Astrocyte (in vitro differentiated cells and primary cell): ENCODE data around the gene SMIM3. TPM values are rescaled to one million over a fixed set of nuclear protein-coding genes. Genes with fewer than 3 reads are reported as not detected.
"Not testable (repeated sequence)": the region's sequence is repeated elsewhere in the genome, so short reads cannot be mapped to it uniquely, and the experiment has no call there.

Experiments
- DNase-seq: peaks from one replicate; pipeline ENCODE4 v3.0.0-alpha.2; 2010; ENCODE audit warnings: low read depth
- FAIRE-seq: peaks from 2 replicates; lab custom pipeline; 2011; peaks lifted over from hg19 to GRCh38; lab: Jason Lieb, UNC
- H2AFZ ChIP-seq: 2 replicates; pipeline ENCODE4 v1.6.0; 2012; ENCODE audit warnings: low read depth, low read length, inconsistent platforms
- H3K27ac ChIP-seq: 2 replicates; pipeline ENCODE4 v1.5.1; 2011; ENCODE audit warnings: low read depth, low read length, inconsistent platforms
- H3K27me3 ChIP-seq: 2 replicates; pipeline ENCODE4 v1.6.0; 2011; ENCODE audit warnings: low read length, inconsistent platforms; ENCODE audit not compliant: insufficient read depth
- H3K36me3 ChIP-seq: 2 replicates; pipeline ENCODE4 v1.5.1; 2011; ENCODE audit warnings: low read length, inconsistent platforms; ENCODE audit not compliant: insufficient read depth
- H3K4me1 ChIP-seq: 2 replicates; pipeline ENCODE4 v1.5.1; 2011; ENCODE audit warnings: low read length, inconsistent platforms; ENCODE audit not compliant: insufficient read depth
- H3K4me2 ChIP-seq: 2 replicates; pipeline ENCODE4 v1.6.0; 2012; ENCODE audit warnings: low read length, inconsistent platforms
- H3K4me3 ChIP-seq: 2 replicates; pipeline ENCODE4 v1.5.1; 2011; ENCODE audit warnings: low read depth, mild to moderate bottlenecking, low read length, inconsistent platforms; ENCODE audit not compliant: insufficient read depth
- H3K79me2 ChIP-seq: 2 replicates; pipeline ENCODE4 v1.6.0; 2012; ENCODE audit warnings: mild to moderate bottlenecking, low read length, inconsistent platforms; ENCODE audit not compliant: insufficient read depth
- H3K9ac ChIP-seq: 2 replicates; pipeline ENCODE4 v1.6.0; 2012; ENCODE audit warnings: mild to moderate bottlenecking, low read length, inconsistent platforms
- H3K9me3 ChIP-seq: 2 replicates; pipeline ENCODE4 v1.5.1; 2012; ENCODE audit warnings: low read depth, mild to moderate bottlenecking, low read length, inconsistent platforms; ENCODE audit not compliant: insufficient read depth
- H4K20me1 ChIP-seq: 2 replicates; pipeline ENCODE4 v1.6.0; 2012; ENCODE audit warnings: low read length, inconsistent platforms; ENCODE audit not compliant: insufficient read depth
- H3K27ac Mint-ChIP-seq: one replicate; pipeline ENCODE4 v1.8.0; 2021; ENCODE audit warnings: mild to moderate bottlenecking, mixed read lengths; ENCODE audit not compliant: unreplicated experiment
- H3K27me3 Mint-ChIP-seq: one replicate; pipeline ENCODE4 v1.8.0; 2021; ENCODE audit warnings: low read depth, mixed read lengths; ENCODE audit not compliant: unreplicated experiment
- H3K36me3 Mint-ChIP-seq: one replicate; pipeline ENCODE4 v1.8.0; 2021; ENCODE audit warnings: low read depth, mixed read lengths; ENCODE audit not compliant: unreplicated experiment
- H3K4me1 Mint-ChIP-seq: one replicate; pipeline ENCODE4 v1.8.0; 2021; ENCODE audit warnings: low read depth, mixed read lengths; ENCODE audit not compliant: unreplicated experiment
- H3K4me3 Mint-ChIP-seq: one replicate; pipeline ENCODE4 v1.8.0; 2021; ENCODE audit warnings: mild to moderate bottlenecking, moderate library complexity, mixed read lengths; ENCODE audit not compliant: unreplicated experiment
- H3K9me3 Mint-ChIP-seq: one replicate; pipeline ENCODE4 v1.8.0; 2021; ENCODE audit warnings: mild to moderate bottlenecking, mixed read lengths; ENCODE audit not compliant: unreplicated experiment
- EZH2 ChIP-seq: IDR thresholded peaks from 2 replicates; pipeline ENCODE4 v1.6.1; 2012; ENCODE audit warnings: mild to moderate bottlenecking, low read length, inconsistent platforms; ENCODE audit not compliant: insufficient read depth
- total RNA-seq: library from RNA; stranded (reverse); gene quantifications from 2 replicates; pipeline ENCODE4 v1.2.1, GENCODE V29; 2021
- TF ChIP-seq, protein P1 (sequence below): IDR thresholded peaks from 2 replicates; pipeline ENCODE4 v1.5.1; 2011; ENCODE audit warnings: low read depth, mild to moderate bottlenecking, inconsistent platforms, low read length, moderate library complexity; ENCODE audit not compliant: insufficient read depth

Gene SMIM3
- total RNA-seq, 1 donor from 2014 or later = 16.7 TPM

- no peak overlapping the region for H3K27ac ChIP-seq
- H3K27me3 ChIP-seq = no peaks in the 10 kb centered on the region
- FAIRE-seq (no peak), DNase-seq (no peak)
- H4K20me1 ChIP-seq = no peaks in the 10 kb centered on the region
- no peak overlapping the region for H3K4me3 ChIP-seq
- H3K4me3 Mint-ChIP-seq = no peak overlapping the region
- H3K4me1 ChIP-seq = no peaks in the 10 kb centered on the region
- no peaks in the 10 kb centered on the region for H3K9me3 ChIP-seq
- H3K79me2 ChIP-seq = no peaks in the 10 kb centered on the region
- H3K4me1 Mint-ChIP-seq = no peaks in the 10 kb centered on the region
- H3K4me2 ChIP-seq = no peak overlapping the region
- H3K27ac Mint-ChIP-seq = no peak overlapping the region
- no peak overlapping the region for H3K9ac ChIP-seq
- no peak overlapping the region for H2AFZ ChIP-seq
- H3K9me3 Mint-ChIP-seq = peaks cover 20% of the 10 kb centered on the region
- no peaks in the 10 kb centered on the region for H3K36me3 Mint-ChIP-seq
- TF ChIP-seq, protein P1, sequence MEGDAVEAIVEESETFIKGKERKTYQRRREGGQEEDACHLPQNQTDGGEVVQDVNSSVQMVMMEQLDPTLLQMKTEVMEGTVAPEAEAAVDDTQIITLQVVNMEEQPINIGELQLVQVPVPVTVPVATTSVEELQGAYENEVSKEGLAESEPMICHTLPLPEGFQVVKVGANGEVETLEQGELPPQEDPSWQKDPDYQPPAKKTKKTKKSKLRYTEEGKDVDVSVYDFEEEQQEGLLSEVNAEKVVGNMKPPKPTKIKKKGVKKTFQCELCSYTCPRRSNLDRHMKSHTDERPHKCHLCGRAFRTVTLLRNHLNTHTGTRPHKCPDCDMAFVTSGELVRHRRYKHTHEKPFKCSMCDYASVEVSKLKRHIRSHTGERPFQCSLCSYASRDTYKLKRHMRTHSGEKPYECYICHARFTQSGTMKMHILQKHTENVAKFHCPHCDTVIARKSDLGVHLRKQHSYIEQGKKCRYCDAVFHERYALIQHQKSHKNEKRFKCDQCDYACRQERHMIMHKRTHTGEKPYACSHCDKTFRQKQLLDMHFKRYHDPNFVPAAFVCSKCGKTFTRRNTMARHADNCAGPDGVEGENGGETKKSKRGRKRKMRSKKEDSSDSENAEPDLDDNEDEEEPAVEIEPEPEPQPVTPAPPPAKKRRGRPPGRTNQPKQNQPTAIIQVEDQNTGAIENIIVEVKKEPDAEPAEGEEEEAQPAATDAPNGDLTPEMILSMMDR = no peak
- no peak for TF ChIP-seq EZH2
- no peaks in the 10 kb centered on the region for H3K36me3 ChIP-seq
- peaks cover 25% of the 10 kb centered on the region for H3K27me3 Mint-ChIP-seq
These were observed 57.5 kb downstream of the SMIM3 start for GRCh38 chr5:150836064-150836463.

DNA sequence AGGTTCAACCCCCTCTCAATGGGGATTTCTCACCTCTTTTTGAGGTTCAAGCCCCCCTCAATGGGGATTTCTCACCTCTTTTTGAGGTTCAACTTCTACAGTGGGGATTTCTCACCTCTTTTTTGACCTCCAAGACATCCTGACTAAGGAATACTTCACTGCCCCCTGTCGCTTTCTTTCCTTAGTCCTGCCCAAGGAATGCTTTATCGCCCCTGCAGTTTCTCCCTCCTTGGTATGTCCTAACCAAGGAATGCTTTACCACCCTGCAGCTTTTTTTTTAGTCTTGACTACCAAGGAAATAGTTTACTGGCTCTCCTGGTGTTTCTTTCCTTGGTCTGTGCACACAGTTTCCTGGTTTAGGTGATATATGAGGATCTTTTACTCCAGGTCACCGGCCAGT is 58.1 kb downstream of the SMIM3 start:
- H3K4me1 ChIP-seq = no peaks in the 10 kb centered on the region
- no peaks in the 10 kb centered on the region for H3K79me2 ChIP-seq
- H2AFZ ChIP-seq = no peak overlapping the region
- Mint-ChIP-seq H3K9me3 (peaks cover 17% of the 10 kb centered on the region), H3K27me3 (peaks cover 29% of the 10 kb centered on the region), H3K36me3 (no peaks in the 10 kb centered on the region), H3K27ac (no peak overlapping the region), H3K4me1 (no peaks in the 10 kb centered on the region), H3K4me3 (no peak overlapping the region)
- no peak overlapping the region for H3K27ac ChIP-seq
- DNase-seq = no peak
- H3K4me2 ChIP-seq = no peak overlapping the region
- TF ChIP-seq, protein P1 = no peak
- no peak for TF ChIP-seq EZH2
- H3K36me3 ChIP-seq = no peaks in the 10 kb centered on the region
- H3K9me3 ChIP-seq = no peaks in the 10 kb centered on the region
- no peaks in the 10 kb centered on the region for H4K20me1 ChIP-seq
- H3K27me3 ChIP-seq = no peaks in the 10 kb centered on the region
- FAIRE-seq = no peak
- no peak overlapping the region for H3K4me3 ChIP-seq
- no peak overlapping the region for H3K9ac ChIP-seq

DNA sequence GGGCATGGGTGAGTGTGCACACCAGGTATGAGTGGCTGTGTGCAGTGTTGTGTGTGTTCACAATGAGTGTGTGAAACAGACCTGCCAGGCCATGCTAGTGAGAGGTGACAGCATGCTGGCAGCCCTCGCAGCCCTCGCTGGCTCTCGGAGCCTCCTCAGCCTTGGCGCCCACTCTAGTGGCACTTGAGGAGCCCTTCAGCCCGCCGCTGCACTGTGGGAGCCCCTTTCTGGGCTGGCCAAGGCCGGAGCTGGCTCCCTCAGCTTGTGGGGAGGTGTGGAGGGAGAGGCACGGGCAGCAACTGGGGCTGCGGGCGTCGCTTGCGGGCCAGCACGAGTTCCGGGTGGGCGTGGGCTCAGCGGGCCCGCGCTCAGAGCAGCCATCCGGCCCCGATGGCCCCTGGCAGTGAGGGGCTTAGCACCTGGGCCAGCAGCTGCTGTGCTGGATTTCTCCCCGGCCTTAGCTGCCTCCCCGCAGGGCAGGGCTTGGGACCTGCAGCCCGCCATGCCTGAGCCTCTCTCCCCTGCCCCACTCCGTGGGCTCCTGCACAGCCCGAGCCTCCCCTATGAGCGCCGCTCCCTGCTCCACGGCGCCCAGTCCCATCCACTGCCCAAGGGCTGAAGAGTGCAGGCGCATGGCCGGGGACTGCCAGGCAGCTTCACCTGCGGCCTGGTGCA is 66.8 kb downstream of the SMIM3 start:
- H3K9ac ChIP-seq, H3K36me3 ChIP-seq, H3K9me3 ChIP-seq, H3K9me3 Mint-ChIP-seq, H3K36me3 Mint-ChIP-seq, H3K4me3 Mint-ChIP-seq, FAIRE-seq, H3K4me1 Mint-ChIP-seq, H3K79me2 ChIP-seq, H3K27ac ChIP-seq, DNase-seq, H3K4me3 ChIP-seq, H3K27ac Mint-ChIP-seq, H2AFZ ChIP-seq, H4K20me1 ChIP-seq, H3K4me2 ChIP-seq, H3K27me3 ChIP-seq, H3K4me1 ChIP-seq: not testable (repeated sequence)
- H3K27me3 Mint-ChIP-seq = peaks cover 19% of the 10 kb centered on the region

DNA sequence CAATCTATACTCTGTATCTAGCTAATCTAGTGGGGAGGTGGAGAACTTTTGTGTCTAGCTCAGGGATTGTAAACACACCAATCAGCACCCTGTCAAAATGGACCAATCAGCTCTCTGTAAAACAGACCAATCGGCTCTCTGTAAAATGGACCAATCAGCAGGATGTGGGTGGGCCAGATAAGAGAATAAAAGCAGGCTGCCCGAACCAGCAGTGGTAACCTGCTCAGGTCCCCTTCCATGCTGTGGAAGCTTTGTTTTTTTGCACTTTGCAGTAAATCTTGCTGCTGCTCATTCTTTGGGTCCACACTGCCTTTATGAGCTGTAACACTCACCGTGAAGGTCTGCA is 67.7 kb downstream of the SMIM3 start, which contains the start of gene IRGM:
Gene IRGM (plus strand): TSS at position 214 of the 346 bp plus-strand sequence. CDS start 1,603 bp downstream, outside the sequence.
- not testable (repeated sequence) for H3K79me2 ChIP-seq, H3K4me1 ChIP-seq, H3K9me3 ChIP-seq, H3K9me3 Mint-ChIP-seq, H3K4me2 ChIP-seq, H4K20me1 ChIP-seq, FAIRE-seq, H2AFZ ChIP-seq, H3K27ac Mint-ChIP-seq, H3K4me3 Mint-ChIP-seq, H3K27me3 ChIP-seq, H3K4me3 ChIP-seq, DNase-seq, H3K4me1 Mint-ChIP-seq, H3K36me3 ChIP-seq, H3K36me3 Mint-ChIP-seq, H3K9ac ChIP-seq, H3K27ac ChIP-seq
- peaks cover 12% of the 10 kb centered on the region for H3K27me3 Mint-ChIP-seq
